HAP-1 (cell line): ENCODE data around the gene MYO1B.
A peak's percentile ranks its signal among the peaks of the same experiment; 100 is the strongest.

Experiments
- DNase-seq, 2 experiments: peaks; one replicate each; pipeline ENCODE4 v3.0.0-alpha.2; 2016 to 2020; ENCODE audit warnings: low spot score in 2 of 2
- H3K27me3 ChIP-seq: fragments of 250-450 bp; sonication (Bioruptor Pico); 2 replicates; pipeline ENCODE4 v1.5.1; 2020; ENCODE audit warnings: low read depth, mild to moderate bottlenecking, moderate library complexity
- H3K36me3 ChIP-seq: fragments of 250-450 bp; sonication (Bioruptor Pico); replicated peaks from 2 replicates; pipeline ENCODE4 v1.5.1; 2020; ENCODE audit warnings: mild to moderate bottlenecking
- H3K4me1 ChIP-seq: fragments of 250-450 bp; sonication (Bioruptor Pico); 2 replicates; pipeline ENCODE4 v1.5.1; 2020; ENCODE audit warnings: mild to moderate bottlenecking
- H3K4me3 ChIP-seq: fragments of 250-450 bp; sonication (Bioruptor Pico); 2 replicates; pipeline ENCODE4 v1.5.1; 2020; ENCODE audit warnings: mild to moderate bottlenecking, moderate library complexity
- H3K9me3 ChIP-seq: fragments of 250-450 bp; sonication (Bioruptor Pico); 2 replicates; pipeline ENCODE4 v1.5.1; 2020; ENCODE audit warnings: mild to moderate bottlenecking, moderate library complexity
- in situ Hi-C: fragments of 300-500 bp; cut with MboI; formaldehyde crosslinking; loops from 3 replicates; pipeline ENCODE4 v1.14.3; 2020; ENCODE audit warnings: low sequenced_read_pairs, inconsistent platforms, mixed read lengths

MYO1B gene

DNA sequence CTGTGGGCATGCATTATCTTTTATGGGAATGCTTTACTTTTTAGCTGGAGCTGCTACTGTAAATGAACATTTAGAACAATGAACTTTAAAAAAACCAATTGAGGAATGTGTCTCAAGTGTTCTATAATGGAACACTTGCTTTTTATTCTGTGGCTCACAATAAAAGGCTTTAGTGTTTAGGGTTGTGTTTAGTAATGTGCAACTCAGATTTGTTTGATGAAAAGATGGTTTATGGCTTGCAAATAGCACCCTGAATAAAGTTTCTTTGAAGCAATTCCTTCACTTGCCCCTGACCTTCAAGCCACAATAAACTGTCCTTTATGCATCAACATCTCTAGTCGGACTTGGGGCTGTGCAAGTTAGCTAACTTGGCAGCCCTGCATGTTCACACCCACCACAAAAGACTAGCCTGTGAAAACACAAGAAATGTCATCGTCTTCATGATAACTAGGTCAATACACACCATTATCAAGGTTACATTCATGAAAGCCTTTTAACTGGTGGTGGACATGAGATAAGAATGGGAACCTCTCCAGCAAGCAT lies 98.7 kb downstream of the MYO1B start:
- DNase-seq: peak; percentile 51 to 85
- in situ Hi-C loops: no loop called here
- Histone ChIP-seq H3K4me3 (no peak overlapping the region), H3K4me1 (peaks cover 18% of the 10 kb centered on the region), H3K36me3 (no peaks in the 10 kb centered on the region), H3K9me3 (no peaks in the 10 kb centered on the region), H3K27me3 (no peaks in the 10 kb centered on the region)

DNA sequence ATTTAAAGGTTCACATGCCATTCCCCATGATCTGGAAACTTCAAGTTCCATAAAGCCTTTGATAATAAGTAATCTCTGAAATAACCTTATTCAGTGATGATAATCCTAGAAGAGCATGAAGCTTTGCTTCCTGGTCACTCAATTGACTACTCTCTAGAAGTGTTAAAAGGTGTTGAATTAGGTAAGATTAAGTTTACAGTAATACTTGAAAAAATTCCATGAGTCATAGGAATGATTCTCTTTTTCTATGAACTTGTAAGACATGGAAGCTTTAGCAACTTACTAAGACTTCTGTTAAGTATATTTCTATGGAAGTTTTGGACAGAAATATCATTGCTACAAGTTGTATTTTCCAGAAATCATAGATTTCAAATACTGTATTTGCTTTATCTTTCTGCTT lies 100.6 kb downstream of the MYO1B start:
- Histone ChIP-seq H3K27me3 (no peaks in the 10 kb centered on the region), H3K36me3 (no peaks in the 10 kb centered on the region), H3K4me1 (peaks cover 18% of the 10 kb centered on the region), H3K9me3 (no peaks in the 10 kb centered on the region), H3K4me3 (no peak overlapping the region)
- no peak for DNase-seq
- in situ Hi-C loops: no loop called here

DNA sequence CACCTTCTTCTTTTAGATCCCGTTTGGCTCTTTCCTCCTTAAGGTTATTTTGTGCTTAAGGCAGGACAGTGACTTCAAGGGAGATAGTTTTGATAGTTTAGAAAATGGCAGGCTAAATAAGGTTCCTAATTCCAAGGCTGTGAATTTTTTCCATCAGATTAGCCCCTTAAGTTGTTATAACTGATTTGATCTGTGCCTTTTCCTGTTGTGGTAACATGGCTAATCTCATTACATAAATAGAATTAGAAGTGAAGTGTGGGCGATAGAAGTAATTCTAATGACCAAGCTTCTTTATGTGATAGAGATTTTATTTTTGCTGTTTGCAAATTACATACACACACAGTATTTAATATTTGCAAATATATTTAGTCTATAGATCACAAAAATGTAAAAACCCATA lies 102.0 kb downstream of the MYO1B start:
- no peak for DNase-seq
- Histone ChIP-seq H3K4me1 (peaks cover 18% of the 10 kb centered on the region), H3K36me3 (no peaks in the 10 kb centered on the region), H3K27me3 (no peaks in the 10 kb centered on the region), H3K9me3 (no peaks in the 10 kb centered on the region), H3K4me3 (no peak overlapping the region)
- in situ Hi-C loops: no loop called here

DNA sequence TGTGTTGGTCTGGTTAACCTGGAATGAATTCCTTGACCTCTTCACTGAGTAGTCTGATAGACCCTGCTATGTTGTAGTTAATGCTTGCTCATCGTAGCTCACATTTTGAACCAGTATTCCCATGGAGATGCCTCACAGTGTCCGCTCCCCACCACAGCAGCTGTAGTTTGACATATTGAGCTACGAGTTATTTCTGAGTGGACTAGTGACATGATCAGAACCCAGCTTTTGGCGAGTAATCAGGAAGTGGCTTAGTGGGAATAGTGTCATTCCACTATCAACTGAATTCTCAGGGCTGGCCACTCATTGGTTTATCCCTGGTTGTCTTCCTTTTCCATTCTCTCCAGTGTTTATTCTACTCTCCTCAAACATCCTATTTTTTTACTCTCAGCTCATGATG lies 102.7 kb downstream of the MYO1B start:
- in situ Hi-C loops: no loop called here
- Histone ChIP-seq H3K4me1 (peaks cover 12% of the 10 kb centered on the region), H3K27me3 (no peaks in the 10 kb centered on the region), H3K4me3 (no peak overlapping the region), H3K9me3 (no peaks in the 10 kb centered on the region), H3K36me3 (no peaks in the 10 kb centered on the region)
- no peak for DNase-seq

DNA sequence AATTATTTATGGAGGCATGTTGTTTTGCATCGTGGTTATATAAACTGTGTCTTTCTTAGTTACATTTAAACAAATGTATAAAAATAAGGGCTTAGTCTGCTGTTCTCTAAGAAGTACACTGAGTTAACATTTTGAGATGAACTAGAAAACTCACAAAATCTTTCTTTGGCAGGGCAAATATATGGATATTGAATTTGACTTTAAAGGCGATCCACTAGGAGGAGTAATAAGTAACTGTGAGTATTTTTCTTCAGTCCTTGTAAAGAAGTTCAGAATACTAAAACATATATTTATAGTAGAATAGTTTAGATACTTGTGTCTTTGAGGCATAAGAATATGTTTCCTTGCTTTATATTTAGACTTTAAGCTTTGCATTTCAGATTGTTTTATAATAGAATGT lies 104.8 kb downstream of the MYO1B start:
- Histone ChIP-seq H3K27me3 (no peaks in the 10 kb centered on the region), H3K36me3 (no peaks in the 10 kb centered on the region)

DNA sequence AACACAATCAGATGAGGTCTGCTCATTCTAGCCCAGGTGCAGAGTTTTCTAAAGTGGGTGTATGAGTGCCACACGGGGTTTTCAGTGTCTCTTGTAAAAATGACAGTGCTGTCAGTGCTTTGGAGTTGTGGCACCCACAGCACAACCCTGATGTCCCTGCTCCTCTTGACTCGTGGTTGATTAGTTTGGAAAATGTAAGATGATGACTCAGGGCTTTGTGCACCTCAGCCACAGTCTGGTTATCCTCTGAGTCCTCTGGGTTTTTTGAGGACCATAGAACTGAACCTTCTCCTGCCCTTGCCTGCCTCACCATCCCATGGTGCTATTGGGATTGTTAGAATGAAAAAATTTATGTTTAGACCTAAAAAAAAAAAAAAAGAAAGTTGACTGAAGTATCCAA lies 105.6 kb downstream of the MYO1B start:
- in situ Hi-C loops: loop anchor here (25.0 kb wide), 1 partner anchor 289 kb away; no protein-coding TSS in a partner anchor
- DNase-seq: no peak
- Histone ChIP-seq H3K27me3 (no peaks in the 10 kb centered on the region), H3K36me3 (no peaks in the 10 kb centered on the region), H3K9me3 (0 out of 2 replicates have a peak, but pooled peaks cover 2% of the 10 kb centered on the region), H3K4me1 (no peaks in the 10 kb centered on the region), H3K4me3 (no peak overlapping the region)

More for the DNA sequence above, 104.8 kb downstream of the MYO1B start:
- no peaks in the 10 kb centered on the region for H3K9me3 ChIP-seq
- in situ Hi-C loops: loop anchor here (25.0 kb wide), 1 partner anchor 288 kb away; no protein-coding TSS in a partner anchor
- H3K4me1 ChIP-seq: no peaks in the 10 kb centered on the region
- no peak for DNase-seq
- no peak overlapping the region for H3K4me3 ChIP-seq

DNA sequence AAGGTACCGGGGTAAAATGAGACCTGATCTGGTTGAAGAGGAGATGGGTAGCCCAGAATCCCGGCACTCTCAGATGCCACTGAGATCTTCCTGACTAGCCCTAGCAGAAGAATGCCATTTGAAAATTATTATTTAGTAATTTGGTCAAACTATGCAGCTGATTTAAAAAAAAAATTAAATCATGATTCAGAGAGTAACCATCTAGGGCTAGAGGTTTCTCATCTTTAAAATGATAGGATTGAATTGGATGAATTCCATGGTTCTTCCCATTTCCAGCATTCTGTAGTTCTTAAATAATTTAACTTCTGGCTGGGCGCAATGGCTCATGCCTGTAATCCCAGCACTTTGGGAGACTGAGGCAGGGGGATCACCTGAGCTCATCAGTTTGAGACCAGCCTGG lies 106.1 kb downstream of the MYO1B start:
- DNase-seq: no peak
- no peaks in the 10 kb centered on the region for H3K27me3 ChIP-seq
- 0 out of 2 replicates have a peak, but pooled peaks cover 2% of the 10 kb centered on the region for H3K9me3 ChIP-seq
- in situ Hi-C loops: loop anchor here (25.0 kb wide), 1 partner anchor 289 kb away; no protein-coding TSS in a partner anchor
- H3K4me1 ChIP-seq: no peaks in the 10 kb centered on the region
- no peaks in the 10 kb centered on the region for H3K36me3 ChIP-seq
- no peak overlapping the region for H3K4me3 ChIP-seq

DNA sequence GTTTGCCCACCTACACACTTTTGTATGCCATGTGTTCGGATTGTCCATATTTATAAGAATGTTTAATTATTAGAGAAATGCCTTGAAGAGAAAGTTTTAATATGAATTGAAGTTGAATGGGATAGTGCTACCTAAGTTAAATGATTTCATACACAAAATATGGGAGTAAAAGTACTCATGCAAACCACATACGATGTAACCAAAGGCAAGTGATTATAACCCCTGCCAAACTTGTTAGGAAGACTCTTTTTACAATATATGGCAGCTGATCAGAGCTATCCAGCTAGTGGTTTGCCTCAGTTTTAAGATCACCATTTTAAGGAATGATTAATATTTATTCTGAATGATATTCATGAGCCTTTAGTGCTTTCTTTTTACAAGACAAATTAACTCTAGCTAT lies 106.7 kb downstream of the MYO1B start:
- H3K27me3 ChIP-seq: no peaks in the 10 kb centered on the region
- no peaks in the 10 kb centered on the region for H3K4me1 ChIP-seq
- H3K36me3 ChIP-seq: no peaks in the 10 kb centered on the region
- H3K9me3 ChIP-seq: 0 out of 2 replicates have a peak, but pooled peaks cover 2% of the 10 kb centered on the region
- DNase-seq: no peak
- no peak overlapping the region for H3K4me3 ChIP-seq
- in situ Hi-C loops: loop anchor here (25.0 kb wide), 1 partner anchor 290 kb away; no protein-coding TSS in a partner anchor

DNA sequence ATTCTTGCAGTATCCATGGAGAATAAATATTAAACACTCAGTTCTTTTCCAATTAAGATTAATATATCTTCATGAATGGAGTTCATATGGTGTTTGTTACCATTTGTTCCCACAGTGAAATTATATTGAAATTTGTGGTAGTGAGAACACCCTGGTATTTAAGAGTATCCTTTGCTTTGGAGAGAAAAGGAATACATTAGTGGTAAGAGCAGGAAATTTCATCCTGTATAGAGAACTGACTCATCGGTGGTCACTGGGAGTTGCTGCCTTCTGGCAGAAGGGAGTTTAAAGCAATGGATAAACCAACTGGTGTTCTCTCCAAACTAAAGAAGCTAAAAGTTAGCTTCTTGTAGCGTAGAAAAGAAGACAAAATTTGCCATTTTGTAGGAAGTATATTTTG lies 107.3 kb downstream of the MYO1B start:
- in situ Hi-C loops: loop anchor here (25.0 kb wide), 1 partner anchor 290 kb away; no protein-coding TSS in a partner anchor
- Histone ChIP-seq H3K36me3 (no peaks in the 10 kb centered on the region), H3K27me3 (no peaks in the 10 kb centered on the region), H3K4me1 (no peaks in the 10 kb centered on the region), H3K4me3 (no peak overlapping the region), H3K9me3 (0 out of 2 replicates have a peak, but pooled peaks cover 2% of the 10 kb centered on the region)
- no peak for DNase-seq

DNA sequence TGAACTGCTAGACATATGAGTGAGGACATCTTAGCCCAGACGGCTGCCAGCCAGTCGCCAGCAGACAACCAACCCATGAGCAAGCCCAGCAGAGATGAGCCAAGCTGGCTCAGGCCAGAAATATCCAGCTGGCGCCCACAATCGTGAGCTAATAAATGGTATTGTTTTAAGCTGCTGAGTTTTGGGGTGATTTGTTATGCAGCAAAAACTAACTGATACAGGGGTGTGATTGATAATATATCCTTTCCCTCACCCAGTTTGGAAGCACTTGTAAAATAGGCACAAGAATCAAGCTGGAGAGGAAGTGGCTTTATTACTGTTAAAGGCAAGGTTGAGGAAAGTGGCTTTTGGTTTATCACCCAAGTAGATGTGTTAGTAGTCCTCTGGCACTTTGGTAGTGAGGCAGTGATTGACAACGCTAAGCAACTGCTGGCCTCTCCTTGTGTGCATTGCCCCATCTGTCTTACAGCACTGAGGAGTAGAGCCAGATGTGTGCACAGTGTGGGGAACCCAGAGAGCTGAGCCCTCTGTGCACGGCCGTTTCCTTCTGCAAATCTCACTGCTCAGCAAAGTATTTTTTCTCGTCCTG lies 110.1 kb downstream of the MYO1B start:
- in situ Hi-C loops: loop anchor here (25.0 kb wide), 1 partner anchor 293 kb away; no protein-coding TSS in a partner anchor
- H3K27me3 ChIP-seq: no peaks in the 10 kb centered on the region
- 0 out of 2 replicates have a peak, but pooled peaks cover 2% of the 10 kb centered on the region for H3K9me3 ChIP-seq
- H3K4me1 ChIP-seq: no peaks in the 10 kb centered on the region
- H3K4me3 ChIP-seq: no peak overlapping the region
- DNase-seq: no peak
- H3K36me3 ChIP-seq: no peaks in the 10 kb centered on the region

DNA sequence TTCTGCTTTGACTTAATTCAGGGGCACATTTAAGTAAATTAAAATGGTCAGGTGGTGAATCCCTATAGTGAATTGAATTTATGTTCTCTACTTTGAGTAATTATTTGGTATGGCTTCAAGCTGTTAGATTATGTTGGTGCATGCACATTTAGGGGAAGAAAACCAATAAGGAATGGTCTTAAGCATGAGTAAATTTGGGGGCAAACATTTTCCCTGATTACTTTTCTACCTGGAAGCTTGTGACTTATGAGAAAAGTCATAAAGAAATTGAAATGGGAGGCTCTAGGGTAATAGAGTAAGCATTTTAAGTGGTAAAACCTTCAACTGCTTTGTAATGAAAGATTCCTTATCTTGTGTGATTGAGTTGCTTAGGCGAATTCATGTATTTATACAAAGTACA lies 112.5 kb downstream of the MYO1B start:
- no peak for DNase-seq
- no peaks in the 10 kb centered on the region for H3K36me3 ChIP-seq
- H3K4me3 ChIP-seq: no peak overlapping the region
- H3K27me3 ChIP-seq: no peaks in the 10 kb centered on the region
- no peaks in the 10 kb centered on the region for H3K4me1 ChIP-seq
- H3K9me3 ChIP-seq: 0 out of 2 replicates have a peak, but pooled peaks cover 2% of the 10 kb centered on the region
- in situ Hi-C loops: loop anchor here (25.0 kb wide), 1 partner anchor 295 kb away; no protein-coding TSS in a partner anchor

DNA sequence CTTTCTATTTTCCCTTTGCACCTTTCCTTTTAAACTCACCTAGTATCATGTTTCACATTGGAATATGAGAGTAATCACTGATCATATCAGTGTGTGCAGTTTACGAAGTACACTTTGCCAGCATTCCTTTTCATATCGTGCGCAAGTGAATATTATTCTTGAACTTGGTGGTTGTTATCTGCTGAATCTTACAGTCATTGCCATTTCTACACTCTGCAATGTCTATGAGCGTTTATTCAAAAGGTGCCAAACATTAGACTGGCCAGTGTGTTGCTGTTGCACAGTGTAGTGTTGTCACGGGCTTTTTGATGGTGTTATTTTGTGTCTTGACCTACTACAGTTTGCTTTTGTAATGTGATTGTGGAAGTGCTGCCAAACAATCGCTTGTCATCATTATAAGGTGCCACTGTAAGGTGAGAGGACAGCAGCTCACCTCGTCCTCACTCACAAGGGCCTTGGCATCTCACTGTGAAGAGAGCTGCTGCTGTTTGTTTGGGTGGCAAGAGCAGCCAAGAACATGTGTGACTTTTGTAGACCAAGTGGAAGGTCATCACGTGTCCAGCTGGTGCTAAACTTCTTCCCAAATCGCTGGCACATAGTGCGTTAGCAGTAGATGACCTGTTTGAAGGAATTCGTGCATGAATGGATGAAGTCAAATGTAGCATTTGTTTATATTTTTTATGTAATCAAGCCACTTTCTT lies 113.3 kb downstream of the MYO1B start:
- Histone ChIP-seq H3K4me1 (no peaks in the 10 kb centered on the region), H3K36me3 (no peaks in the 10 kb centered on the region), H3K9me3 (0 out of 2 replicates have a peak, but pooled peaks cover 2% of the 10 kb centered on the region), H3K27me3 (no peaks in the 10 kb centered on the region), H3K4me3 (no peak overlapping the region)
- DNase-seq: no peak
- in situ Hi-C loops: loop anchor here (25.0 kb wide), 1 partner anchor 296 kb away; no protein-coding TSS in a partner anchor

DNA sequence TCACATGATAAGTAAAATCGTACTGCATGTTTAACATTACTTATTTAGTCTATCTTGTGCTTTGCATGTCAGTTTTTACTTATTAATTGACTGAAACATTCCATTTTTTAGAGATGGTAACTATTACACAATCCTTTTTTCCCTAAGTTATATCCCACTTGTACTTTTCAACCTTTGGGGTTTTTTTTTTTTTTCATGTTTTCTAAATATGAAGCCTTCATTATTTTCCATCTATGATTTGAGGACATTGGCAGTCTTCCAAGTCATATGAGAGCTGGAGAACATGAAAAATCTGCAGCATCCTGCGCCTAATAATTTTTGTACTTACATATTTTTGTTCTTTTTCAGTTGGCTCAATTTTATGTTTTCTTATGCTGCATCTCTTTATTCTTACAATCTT lies 113.9 kb downstream of the MYO1B start:
- in situ Hi-C loops: loop anchor here (25.0 kb wide), 1 partner anchor 297 kb away; no protein-coding TSS in a partner anchor
- no peak for DNase-seq
- Histone ChIP-seq H3K4me3 (no peak overlapping the region), H3K27me3 (no peaks in the 10 kb centered on the region), H3K4me1 (no peaks in the 10 kb centered on the region), H3K36me3 (no peaks in the 10 kb centered on the region), H3K9me3 (0 out of 2 replicates have a peak, but pooled peaks cover 2% of the 10 kb centered on the region)

DNA sequence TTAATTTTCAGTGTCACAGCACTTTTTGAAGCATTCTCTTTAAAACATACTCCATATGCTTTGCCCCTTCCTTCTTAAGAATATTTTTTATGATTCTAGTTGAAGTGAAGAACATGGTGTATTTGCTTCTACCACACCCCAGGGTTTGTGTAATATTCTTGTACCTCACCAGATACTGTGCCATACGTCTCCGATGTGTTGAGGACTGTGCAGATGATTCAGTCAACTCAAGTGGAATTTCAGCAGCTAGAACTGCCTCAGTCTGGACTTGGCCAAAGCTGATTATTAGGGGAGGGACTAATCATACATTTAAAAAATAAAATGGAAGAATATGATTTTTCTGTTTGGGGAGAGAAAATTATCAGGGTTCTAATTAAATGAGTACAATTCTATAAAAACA lies 115.7 kb downstream of the MYO1B start:
- H3K4me3 ChIP-seq: no peak overlapping the region
- no peaks in the 10 kb centered on the region for H3K4me1 ChIP-seq
- H3K9me3 ChIP-seq: no peaks in the 10 kb centered on the region
- DNase-seq: no peak
- no peaks in the 10 kb centered on the region for H3K36me3 ChIP-seq
- no peaks in the 10 kb centered on the region for H3K27me3 ChIP-seq
- in situ Hi-C loops: loop anchor here (25.0 kb wide), 1 partner anchor 299 kb away; no protein-coding TSS in a partner anchor
